Peyer's patch (tissue), 4 donors: ENCODE measurements around the gene PTPN3.

Experiments used
- CTCF ChIP-seq, 6 experiments: fragments of 450-650 bp in 4 of 6; fragments of 200-600 bp in 2 of 6; sonication (generic) in 1 of 6; IDR thresholded peaks; one replicate each; pipeline ENCODE4 v1.5.1; 2017 to 2019; ENCODE audit warnings: antibody characterized with exemption in 6 of 6, mild to moderate bottlenecking in 3 of 6, moderate library complexity in 1 of 6
- POLR2A ChIP-seq, 2 donors: fragments of 450-650 bp; IDR thresholded peaks; one replicate each; pipeline ENCODE4 v1.5.1; 2017; ENCODE audit warnings: antibody characterized with exemption in 2 of 2, mild to moderate bottlenecking in 2 of 2, moderate library complexity in 2 of 2

GRCh38 chr9:109391176-109391575 is 106.9 kb downstream of the PTPN3 start:
- TF ChIP-seq CTCF (IDR thresholded peaks at IDR 0.05) (no peak), POLR2A (IDR thresholded peaks at IDR 0.05) (no peak)
